NK-92 (cell line): ENCODE measurements around the gene ACAA2.
"Not testable (repeated sequence)": the region's sequence is repeated elsewhere in the genome, so short reads cannot be mapped to it uniquely, and the experiment has no call there.

ENCODE experiments used
- DNase-seq: peaks from one replicate; lab custom pipeline; 2025; ENCODE audit not compliant: unreplicated experiment; lab: John Stamatoyannopoulos, UW

ACAA2 gene

DNA sequence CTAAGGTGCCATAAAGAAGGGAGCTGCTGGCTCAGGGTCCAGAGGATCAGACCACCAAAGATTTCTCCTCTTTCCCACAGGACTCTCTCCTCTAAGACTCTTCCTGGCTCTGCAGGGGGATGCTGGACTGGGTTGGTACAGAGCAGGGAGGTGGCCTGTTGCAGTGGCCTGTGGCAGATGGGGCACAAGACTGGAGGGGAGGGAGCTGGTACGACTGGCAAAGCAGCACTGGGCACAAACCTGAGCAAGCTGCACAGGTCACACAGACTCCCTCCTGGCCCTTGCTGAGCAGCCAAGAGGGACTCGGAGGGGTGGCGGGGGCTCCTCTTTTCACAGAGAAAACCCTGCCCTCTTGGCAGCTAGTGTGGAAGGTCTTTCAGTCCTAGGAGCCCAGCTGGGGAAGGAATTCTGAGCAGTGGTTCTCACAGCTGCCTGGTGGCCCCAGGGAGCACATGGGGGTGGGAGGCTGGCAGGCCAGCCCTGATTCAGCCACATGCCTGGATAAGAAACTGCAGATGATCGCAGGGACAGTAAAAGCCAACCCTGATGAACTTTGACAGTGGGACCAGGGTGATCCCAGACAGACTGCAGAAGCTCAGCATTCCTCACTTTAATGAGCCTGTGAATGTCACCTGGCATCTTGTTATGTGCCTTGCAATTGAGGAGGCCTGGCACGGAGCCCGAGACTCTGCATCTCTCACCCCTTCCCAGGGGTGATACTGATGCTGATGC lies 32.5 kb upstream of the ACAA2 start:
- DNase-seq, result no peak

DNA sequence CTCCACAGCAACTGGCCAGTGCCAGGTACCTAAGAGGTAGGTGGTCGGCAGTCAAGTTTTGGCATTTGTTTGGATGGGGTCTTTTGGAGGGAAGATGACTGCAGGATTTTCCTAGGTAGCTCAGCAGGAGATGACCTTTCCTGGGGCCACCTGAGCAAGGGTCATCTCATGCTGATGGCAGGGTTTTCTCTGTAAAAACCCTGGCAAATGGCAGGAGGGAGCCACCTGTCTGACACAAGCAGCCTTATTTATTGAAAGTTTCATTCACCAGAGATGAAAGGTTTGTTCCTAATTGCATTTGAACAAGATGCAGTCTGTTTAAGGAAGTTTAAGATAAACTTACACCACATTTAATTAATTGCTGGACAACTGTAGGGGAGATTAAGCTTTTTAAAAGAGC lies 31.6 kb upstream of the ACAA2 start:
- no peak for DNase-seq

DNA sequence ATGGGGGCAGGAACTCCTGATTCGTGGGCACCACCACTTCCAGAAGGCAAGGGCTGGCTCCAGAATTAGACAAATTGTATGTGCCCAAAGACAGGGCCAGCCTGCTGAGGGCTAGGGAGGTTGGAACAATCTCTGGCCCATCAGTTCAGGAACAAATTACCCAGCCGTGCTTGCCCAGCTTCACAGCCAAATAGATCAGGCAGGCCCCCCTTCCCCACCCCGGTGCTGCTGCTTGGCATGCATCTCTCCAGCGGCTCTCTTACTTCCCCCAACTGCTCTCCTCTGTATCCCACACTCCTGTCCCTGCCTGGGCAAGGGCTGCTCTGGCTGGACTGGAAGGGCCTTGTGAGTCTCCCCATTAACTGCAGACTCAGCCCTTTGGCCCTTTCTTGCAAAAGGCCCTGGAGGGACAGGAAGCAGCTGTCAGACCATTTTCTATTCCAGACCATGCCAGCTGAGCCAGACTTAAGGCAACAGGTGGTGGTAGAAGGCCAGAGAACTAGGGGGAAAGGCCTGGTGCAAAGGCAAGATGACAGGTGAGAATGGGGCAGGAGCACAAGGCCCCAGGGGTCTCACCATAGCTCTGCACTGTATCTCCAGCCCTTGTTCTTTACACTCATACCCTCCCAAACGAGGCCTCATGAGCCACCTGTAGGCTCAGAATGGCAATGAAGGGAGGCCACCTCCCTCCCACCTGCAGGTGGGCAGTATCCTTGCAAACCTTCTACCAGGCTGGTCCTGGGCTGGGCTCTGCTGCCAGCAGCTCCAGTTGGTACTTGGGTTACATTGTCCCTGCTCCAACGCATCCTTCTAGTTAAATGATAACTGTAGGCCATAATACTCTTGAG lies 30.7 kb upstream of the ACAA2 start:
- no peak for DNase-seq

DNA sequence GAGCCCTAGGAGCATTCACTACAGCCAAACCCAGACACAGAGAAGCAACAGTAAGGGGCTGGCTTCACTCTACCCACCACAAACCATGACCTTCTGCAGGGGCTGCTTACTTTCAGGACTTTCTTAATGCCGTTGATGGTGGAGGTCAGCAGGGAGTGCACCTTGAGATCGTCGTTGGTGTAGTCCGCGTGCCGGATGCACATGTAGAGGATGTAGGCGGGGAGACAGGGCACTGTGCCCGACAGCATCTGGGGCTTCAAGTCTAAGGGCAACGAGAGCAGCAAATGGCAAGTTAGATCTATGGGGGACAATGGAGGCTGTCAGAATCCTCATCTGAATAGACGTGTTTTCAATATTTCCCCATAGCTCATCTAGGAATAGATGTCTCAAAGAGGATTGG lies 29.8 kb upstream of the ACAA2 start:
- no peak for DNase-seq

DNA sequence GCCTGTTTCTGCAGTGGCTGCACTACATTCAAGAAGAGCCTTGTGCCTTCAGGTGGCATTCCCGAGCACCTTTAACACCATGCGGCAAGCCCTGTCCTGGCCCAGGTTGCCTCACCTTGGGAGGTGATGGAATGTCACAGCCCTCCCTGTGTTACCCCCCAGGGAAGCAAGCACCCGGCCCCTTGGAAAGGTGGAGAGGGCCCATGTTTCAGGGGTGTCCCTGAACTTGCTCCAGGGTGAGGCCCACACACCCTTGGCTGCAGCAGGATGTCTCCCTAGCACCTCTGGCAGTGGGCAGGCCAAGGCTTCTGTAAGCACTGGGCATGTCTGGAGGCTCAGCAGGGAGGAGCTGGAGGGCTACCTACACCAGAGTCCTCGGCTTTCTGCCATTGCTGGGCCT lies 29.3 kb upstream of the ACAA2 start:
- DNase-seq, result no peak

DNA sequence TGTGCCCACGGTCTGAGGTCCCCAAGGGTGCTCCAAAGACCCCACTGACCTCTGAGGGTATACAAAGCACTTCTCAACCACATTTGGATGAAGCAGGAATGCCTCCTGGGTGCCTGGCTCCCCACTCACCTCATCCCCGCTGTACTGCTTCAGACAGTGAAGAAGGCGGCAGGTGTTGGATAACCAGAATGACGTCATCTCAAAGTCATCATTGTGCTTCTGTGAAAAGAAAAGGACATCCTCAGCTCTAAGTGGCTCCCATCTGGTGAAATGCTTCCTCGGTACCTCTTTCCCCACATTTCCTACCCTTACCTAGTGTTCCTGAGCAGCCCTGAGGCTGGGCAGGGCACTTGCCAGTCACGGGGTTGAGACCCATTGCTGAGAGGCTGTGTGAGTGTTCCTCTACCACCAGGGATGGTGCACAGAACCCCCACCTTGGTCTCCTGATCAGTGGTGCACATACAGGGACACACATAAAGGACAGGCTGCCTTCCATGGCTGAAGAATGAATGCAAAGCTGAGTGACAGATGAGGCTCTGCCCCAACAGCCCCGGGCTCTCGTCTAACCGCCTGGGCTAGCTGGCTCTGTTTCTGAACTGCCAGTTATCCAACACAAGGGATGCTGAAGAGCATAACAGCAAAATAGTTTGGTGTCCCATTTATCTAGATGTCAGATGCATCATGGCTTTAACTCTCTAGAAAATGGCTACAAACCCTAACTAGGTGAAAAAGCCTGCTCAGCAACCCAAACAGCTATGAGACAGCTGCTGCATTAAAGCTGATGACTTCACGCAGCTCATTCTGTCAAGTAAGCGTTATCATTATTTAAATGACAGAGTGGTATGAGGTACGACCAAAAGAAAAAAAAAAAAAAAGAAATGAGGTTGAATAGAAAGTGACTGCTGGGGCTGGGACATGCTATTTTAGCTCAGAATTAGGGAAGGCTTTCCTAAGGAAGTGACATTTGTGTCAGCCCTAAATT lies 28.2 kb upstream of the ACAA2 start:
- no peak for DNase-seq

DNA sequence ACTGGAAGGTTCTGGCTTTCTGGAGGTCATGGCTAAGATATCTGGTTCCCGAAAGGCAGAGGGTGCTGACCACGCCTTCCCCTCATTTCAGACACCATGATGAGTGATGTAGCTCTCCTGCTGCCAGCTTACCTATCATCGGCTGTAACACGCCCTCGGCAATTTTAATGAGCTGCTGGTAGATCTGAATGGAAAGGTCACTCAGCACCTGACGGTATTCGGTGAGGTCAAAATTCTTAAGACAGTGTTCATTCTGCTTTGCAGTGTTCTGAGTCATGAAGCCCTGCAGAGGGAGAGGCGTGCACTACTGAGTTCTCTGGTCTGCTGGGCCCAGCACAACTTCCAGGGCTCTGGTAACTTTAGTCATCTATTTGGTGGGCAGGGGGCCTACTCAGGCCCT lies 25.7 kb upstream of the ACAA2 start:
- no peak for DNase-seq

DNA sequence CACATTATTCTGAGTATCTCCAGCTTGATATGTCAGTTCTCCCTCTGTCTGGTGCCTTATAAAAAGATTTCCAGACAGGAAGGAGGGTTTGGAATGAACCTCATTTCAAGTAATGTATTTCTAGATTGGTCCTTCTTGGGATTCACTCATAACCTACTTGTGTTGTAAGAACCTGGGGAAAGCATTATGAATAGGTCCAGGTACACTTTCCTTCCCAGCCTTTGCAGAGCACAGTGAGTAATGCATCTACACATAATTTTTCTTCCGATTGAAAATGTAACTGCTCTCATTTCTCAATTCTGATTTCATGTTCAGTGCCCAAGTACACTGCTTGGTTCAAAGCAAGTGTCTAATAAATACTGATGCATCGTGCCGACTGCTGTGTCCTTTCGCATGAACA lies 25.0 kb upstream of the ACAA2 start:
- DNase-seq, result no peak

DNA sequence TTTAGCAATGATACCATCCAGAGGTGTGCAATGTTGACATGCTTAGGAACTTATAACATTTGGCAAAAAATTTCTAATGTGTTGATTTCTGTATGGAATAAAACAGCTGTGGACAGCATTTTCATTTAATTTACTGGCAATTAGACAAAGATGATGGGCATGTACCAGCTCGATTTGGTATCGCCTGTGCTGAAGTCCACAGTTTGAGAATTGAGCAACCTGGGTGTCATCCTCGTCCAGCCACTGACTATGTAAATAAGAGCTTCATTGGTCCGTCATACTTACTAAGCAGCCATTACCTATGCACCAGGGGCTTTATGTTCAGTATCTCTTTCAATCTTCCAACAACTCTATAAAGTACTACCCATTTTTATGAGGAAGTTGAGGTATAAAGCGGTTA lies 24.6 kb upstream of the ACAA2 start:
- DNase-seq, result no peak

DNA sequence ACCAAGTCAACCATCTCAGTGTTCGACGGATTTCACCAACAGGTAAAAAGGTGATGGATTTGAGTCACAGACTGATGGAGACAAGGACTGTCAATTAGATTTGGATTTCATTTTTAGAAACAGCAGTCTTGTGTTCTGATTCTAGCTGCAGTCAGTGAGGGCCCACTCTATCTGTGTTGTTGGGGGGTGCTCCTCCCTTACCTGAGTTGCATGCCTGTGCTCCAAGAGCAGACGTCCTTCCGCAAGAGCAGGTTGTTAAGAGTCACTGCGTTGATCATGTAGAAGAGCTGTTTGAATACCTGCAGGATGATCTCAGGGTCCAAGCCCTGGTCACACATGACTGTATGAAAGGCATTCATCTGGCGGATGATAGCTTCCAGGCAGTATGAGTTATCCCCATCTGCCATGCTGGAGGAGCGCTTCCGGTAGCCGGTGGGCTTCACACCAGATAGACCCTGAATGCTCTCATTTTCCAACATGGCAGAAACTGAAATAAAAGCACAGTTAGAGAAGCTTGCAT lies 24.0 kb upstream of the ACAA2 start:
- DNase-seq, result not testable (repeated sequence)

DNA sequence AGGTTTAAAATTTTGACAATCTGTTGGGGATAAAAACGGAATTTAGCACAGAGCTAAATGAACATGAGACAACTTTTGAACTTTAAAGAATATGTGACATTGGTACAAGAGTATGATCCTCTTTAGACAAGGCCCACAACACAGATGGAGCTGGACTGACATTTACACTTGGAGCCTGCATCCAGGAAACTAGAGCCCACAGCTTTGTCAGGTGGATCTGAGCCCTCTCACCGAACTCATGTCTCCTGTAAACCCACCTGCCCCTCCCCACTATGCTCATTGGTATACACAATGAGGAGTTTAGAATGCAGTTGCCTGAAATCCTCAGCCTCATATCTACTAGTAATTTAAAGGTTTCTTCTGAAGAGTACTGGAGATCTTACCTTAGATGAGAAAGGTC lies 22.1 kb upstream of the ACAA2 start:
- DNase-seq, result no peak

DNA sequence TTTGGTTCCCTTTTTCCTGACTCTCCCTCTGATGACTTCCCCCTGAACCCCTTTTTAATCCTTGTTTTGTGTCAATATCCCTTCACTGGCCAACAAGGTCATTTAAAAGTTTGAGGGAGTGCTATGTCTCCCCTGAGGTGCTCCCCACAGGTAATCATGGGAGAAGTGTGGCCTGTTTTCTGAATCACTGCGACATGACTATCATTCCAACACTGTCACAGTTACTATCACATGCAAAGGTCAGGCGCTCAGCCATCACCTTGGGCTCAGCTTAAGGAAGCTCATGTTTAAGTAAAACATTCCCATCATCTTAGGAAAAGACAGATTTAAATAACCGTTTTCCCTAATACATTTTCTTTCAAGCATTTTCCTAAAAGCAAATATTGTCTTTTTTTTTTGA lies 20.9 kb upstream of the ACAA2 start:
- DNase-seq, result no peak

DNA sequence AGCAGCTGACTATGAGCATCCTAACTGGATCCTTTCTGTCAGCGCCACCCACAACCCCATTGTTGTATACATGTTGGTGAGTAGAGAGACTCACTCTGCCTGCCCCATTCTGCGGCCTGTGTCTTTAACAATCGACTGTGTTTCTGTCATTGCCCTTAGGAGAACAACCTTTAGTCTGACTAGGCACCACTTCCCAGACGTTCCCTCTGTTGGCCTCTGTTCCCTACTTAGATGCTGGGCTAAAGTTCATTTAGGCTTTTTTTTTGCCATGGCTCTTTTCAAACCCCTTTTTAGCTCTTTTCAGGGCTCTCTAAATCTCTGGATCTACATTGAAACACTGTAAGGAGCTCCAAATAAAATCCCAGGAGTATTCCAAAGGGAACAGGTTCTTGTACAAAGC lies 20.5 kb upstream of the ACAA2 start:
- DNase-seq, result no peak

DNA sequence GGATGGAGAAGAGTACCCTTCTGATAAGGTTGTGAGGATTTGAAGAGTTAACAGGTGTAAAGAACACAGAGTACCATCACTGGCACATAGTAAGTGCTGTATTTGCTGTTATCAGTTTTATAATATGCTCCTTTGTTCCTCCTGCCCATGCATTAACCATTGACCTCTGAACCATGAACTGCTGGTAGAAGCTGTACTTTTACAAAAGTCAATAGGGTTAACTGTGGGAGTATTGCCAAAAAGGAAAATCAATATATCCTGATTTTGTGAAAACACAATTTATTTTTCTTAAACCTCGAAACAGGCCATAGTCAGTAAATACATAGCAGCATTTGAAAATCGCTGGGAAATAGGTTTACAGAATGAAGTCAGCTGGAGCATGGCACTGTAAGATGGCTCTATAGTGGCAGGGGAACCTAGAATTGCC lies 18.9 kb upstream of the ACAA2 start:
- DNase-seq, result no peak

DNA sequence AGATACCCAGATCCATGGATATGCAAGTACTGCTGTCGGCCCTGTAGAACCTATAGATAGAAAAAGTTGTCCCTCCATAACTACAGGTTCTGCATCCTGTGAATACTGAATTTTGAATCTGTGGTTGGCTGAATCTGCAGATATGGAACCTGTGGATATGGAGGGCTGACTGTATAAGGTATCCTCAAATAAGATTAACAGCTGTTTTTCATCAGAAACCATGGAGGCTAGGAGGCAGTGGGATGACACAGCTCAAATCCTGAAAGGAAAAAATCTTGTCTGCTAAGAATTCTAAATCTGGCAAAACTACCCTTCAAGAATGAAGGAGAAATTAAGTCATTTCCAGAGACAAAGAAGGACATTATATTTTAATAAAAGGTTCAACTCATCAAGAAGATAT lies 14.7 kb upstream of the ACAA2 start:
- no peak for DNase-seq

DNA sequence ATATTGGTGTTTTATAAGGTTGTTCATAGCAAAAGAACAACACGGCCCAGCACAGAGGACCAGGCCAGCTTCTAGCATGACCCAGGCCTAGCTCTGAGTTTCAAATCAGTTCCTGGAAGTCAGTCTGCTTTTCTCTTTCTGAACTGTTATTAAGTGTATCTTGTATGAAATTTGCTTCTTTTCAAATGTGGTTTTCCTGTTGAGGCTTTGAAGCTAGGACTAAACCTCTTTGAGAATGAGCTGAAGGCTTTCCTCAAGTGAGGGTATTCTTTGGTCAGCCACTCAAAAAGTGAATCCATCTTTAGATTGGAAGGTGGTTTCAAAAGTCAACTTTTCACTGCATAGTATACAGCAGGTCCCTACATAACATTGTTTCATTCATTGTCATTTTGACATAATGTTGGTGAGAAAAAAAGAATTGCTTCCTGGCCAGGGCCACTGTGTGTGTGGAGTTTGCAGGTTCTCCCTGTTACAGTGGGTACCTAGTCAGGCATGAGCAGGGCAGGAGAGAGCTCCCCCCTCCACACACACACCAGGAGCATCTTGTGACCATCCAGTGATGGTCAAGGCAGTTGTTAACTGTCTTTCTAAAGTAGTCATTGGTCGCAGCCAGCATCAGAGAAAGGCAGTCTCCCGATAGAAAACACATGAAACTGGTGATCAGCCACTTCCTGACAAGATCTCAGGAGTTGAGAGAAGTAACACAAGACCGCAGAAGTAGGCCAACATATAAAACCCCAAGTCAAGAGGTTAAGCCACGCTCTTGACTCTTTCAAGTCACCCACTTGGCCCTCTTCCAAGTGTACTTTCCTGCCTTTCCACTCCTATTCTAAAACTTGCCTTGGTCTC lies 6.7 kb upstream of the ACAA2 start:
- no peak for DNase-seq

DNA sequence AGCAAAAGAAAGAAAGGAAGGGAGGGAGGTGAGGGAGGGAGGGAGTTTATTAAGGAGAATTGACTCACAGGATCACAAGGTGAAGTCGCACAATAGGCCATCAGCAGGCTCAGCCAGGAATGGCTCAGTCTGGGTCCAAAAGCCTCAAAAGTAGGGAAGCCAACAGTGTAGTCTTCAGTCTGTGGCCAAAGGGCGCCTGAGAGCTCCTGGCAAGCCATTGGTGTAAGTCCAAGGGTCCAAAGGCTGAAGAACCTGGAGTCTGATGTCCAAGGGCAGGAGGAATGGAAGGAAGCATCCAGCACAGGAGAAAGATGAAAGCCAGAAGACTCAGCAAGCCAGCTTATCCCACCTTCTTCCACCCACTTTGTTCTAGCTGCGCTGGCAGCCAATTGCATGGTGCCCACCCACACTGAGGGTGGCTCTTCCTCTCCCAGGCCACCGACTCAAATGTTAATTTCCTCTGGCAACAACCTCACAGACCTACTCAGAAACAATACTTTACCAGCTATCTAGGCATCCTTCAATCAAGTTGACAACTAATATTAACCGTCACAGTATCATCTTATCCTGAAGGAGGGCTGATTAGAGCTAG lies 5.8 kb upstream of the ACAA2 start:
- no peak for DNase-seq

DNA sequence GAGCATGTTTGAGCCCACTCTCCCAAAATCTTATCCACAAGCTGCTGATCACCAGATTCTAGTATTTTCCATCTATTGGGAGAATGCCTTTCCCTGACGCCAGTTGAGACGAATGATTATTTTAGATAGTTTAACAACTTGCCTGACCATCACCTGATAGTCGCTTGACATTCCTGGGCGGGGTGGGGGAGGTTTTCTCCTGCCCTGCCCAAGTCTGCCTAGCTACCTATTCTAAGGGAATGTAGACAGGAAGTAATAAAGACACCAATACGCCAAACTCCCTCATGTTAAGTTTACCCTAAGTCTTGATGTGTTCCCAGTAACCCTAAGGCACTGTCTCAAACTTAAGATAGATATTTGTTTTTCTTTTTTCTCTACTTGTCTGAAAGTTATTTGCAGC lies 4.6 kb upstream of the ACAA2 start:
- DNase-seq, result no peak

DNA sequence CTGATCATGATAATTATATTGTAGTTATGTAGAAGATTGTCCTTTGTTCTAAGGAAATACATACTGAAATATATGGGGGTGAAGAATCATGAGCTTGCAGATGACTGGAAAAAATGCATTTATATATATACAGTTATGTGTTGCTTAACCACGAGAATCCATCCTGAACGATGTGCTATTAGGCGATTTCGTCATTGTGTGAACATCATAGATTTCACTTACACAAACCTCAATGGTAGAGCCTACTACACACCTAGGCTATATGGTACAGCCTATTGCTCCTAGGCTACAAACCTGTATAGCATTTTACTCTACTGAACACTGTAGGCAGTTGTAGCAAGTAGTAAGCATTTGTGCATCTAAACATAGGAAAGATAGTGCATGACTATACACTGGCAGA lies 2.6 kb upstream of the ACAA2 start:
- DNase-seq, result no peak

DNA sequence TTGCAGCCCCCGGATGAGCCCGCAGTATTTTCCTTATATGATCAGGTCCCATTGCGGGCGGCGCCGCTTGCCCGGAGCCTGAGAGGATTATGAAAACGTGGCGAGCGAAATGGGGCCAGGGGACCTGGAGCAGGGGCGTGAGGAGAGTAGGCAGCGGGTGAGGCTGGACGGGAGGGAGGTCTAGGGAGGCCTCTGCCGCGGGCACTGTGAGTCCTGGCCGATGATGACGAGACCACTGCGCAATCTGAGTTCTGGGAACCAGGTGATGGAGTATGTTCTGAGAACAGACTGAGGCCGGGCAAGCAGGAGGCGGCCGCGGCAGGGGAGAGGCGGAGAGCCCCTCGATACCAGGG lies 790 bp upstream of the ACAA2 start:
- no peak for DNase-seq
